ENCODE results near the gene GLI3. TPM values are rescaled to one million over a fixed set of nuclear protein-coding genes. Genes with fewer than 3 reads are reported as not detected.

The GLI3 gene
- total RNA-seq, 1 experiment from 2014 or later = 45.0 TPM

- no peaks in the 10 kb centered on the region for H3K27me3 Mint-ChIP-seq (ENCODE audit: low read depth)
- Histone ChIP-seq H3K79me1 (ENCODE audit: insufficient read depth, low read depth, low read length, poor library complexity, severe bottlenecking) (no peaks in the 10 kb centered on the region), H3K27me3 (ENCODE audit: insufficient read depth, low read length) (no peaks in the 10 kb centered on the region), H3K23ac (ENCODE audit: insufficient read length, low read depth, low read length) (no peak overlapping the region), H4K20me1 (ENCODE audit: control insufficient read depth, insufficient read depth, insufficient read length) (no peaks in the 10 kb centered on the region), H3K14ac (ENCODE audit: insufficient read depth, low read length) (no peak overlapping the region), H4K91ac (ENCODE audit: insufficient read length, low read depth, low read length) (no peak overlapping the region), H4K8ac (replicated peaks; ENCODE audit: insufficient read length, low read depth, low read length) (no peak overlapping the region), H2BK120ac (ENCODE audit: low read depth, low read length, poor library complexity, severe bottlenecking) (no peak overlapping the region), H3K9me3 (ENCODE audit: control insufficient read depth, low read depth, low read length) (no peaks in the 10 kb centered on the region), H2AK5ac (ENCODE audit: insufficient read length, low read length) (no peak overlapping the region), H2BK15ac (ENCODE audit: low read depth, low read length) (no peak overlapping the region), H3K56ac (ENCODE audit: insufficient read length, low read depth, low read length) (no peak overlapping the region), H4K5ac (ENCODE audit: insufficient read length, low read depth, low read length) (no peak overlapping the region), H2BK5ac (ENCODE audit: insufficient read length, low read length) (no peak overlapping the region), H3K23me2 (ENCODE audit: insufficient read length, low read depth, low read length, poor library complexity, severe bottlenecking) (no peaks in the 10 kb centered on the region), H3K18ac (ENCODE audit: insufficient read length, low read depth, low read length) (no peak overlapping the region), H3K4me1 (ENCODE audit: insufficient read depth, low read length) (no peaks in the 10 kb centered on the region), H3K4me2 (ENCODE audit: insufficient read depth, insufficient read length, low read length) (no peak overlapping the region), H2BK12ac (ENCODE audit: insufficient read length, low read depth, low read length) (no peak overlapping the region), H2BK20ac (ENCODE audit: low read depth, low read length, poor library complexity, severe bottlenecking) (no peak overlapping the region), H3K27ac (ENCODE audit: insufficient read length, low read depth, low read length) (no peak overlapping the region), H3K9ac (ENCODE audit: extremely low read depth, insufficient read length, low read length) (no peak overlapping the region), H2AFZ (ENCODE audit: low read length) (no peak overlapping the region), H3K79me2 (ENCODE audit: insufficient read depth, low read length) (no peaks in the 10 kb centered on the region), H3T11ph (ENCODE audit: low read length) (no peak overlapping the region), H3K4ac (ENCODE audit: low read depth, low read length) (no peak overlapping the region)
- H3K27ac Mint-ChIP-seq = peak overlapping the region in 1 of 3 experiments; percentile 36; a peak in 1 of 7 replicates
- H3K4me1 Mint-ChIP-seq = no peaks in the 10 kb centered on the region
- peaks cover 9 to 38% (median 25%) of the 10 kb centered on the region in 3 experiments; a peak in 6 of 7 replicates for H3K36me3 Mint-ChIP-seq (ENCODE audit: insufficient read depth in 1 of 3, low read depth in 3 of 3)
- no peak for DNase-seq
- H3K4me3 Mint-ChIP-seq = no peak overlapping the region
- TF ChIP-seq, protein P1, sequence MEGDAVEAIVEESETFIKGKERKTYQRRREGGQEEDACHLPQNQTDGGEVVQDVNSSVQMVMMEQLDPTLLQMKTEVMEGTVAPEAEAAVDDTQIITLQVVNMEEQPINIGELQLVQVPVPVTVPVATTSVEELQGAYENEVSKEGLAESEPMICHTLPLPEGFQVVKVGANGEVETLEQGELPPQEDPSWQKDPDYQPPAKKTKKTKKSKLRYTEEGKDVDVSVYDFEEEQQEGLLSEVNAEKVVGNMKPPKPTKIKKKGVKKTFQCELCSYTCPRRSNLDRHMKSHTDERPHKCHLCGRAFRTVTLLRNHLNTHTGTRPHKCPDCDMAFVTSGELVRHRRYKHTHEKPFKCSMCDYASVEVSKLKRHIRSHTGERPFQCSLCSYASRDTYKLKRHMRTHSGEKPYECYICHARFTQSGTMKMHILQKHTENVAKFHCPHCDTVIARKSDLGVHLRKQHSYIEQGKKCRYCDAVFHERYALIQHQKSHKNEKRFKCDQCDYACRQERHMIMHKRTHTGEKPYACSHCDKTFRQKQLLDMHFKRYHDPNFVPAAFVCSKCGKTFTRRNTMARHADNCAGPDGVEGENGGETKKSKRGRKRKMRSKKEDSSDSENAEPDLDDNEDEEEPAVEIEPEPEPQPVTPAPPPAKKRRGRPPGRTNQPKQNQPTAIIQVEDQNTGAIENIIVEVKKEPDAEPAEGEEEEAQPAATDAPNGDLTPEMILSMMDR (conservative IDR thresholded peaks at IDR 0.05) = no peak
- H3K9me3 Mint-ChIP-seq = no peaks in the 10 kb centered on the region
- no CpG with 5 or more reads among the region's 3 CpGs for WGBS (ENCODE audit: extremely low coverage, insufficient read length, low lambda C conversion rate)
Observed at GRCh38 chr7:41967156-41967555, 269.9 kb downstream of the GLI3 start.
